ENCODE measurements around the gene TOP3A. TPM values are rescaled to one million over a fixed set of nuclear protein-coding genes. Genes with fewer than 3 reads are reported as not detected.

The TOP3A gene
- total RNA-seq, 1 experiment from 2014 or later, result 48.8 TPM

GRCh38 chr17:18314731-18315561, at the start of gene TOP3A, which contains the start of gene SMCR8 (continued):
- TF ChIP-seq JUND (IDR thresholded peaks at IDR 0.05) (no peak), SP1 (IDR thresholded peaks at IDR 0.05; ENCODE audit: low read depth) (peak; percentile 52)

DNA sequence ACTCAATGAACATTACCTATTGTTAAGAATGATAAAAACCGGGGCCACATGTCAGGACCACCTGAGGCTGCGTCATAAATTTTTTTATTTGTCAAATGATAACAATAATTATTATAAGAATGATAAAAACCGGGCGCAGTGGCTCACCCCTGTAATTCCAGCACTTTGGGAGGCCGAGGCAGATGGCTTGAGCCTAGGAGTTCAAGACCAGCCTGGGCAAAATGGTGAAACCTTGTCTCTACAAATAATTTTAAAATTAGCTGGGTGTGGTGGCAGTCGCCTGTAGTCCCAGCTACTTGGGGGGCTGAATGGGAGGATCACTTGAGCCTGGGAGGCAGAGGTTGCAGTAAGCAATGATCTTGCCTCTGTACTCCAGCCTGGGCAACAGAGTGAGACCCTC, 49.4 kb upstream of the TOP3A start:
- H3K4me2 ChIP-seq (ENCODE audit: low read length), result peak overlapping the region; percentile 81; the same call in 1 of the 2 replicates
- ATAC-seq (no peak), DNase-seq (ENCODE audit: low read depth, low spot score) (no peak)
- CTCF ChIA-PET, result no interaction called here
- BruUV-seq (replicated peaks), result no TSS peak
- H3K4me3 ChIP-seq (replicated peaks in 1 of 2; ENCODE audit: low read depth in 1 of 2, low read length in 2 of 2), result peak overlapping the region in 1 of 2 experiments; percentile 97; a peak in 1 of 4 replicates
- POLR2A ChIA-PET, result no interaction called here
- H4K20me1 ChIP-seq (ENCODE audit: insufficient read depth), result no peaks in the 10 kb centered on the region
- H3K9ac ChIP-seq (ENCODE audit: low read length), result no peak overlapping the region
- H2AFZ ChIP-seq (ENCODE audit: low read depth, low read length, poor library complexity, severe bottlenecking), result no peak overlapping the region
- RAD21 ChIA-PET (ENCODE audit: low non-redundant PET in 1 of 2, low total read pairs in 2 of 2, uncharacterized antibody in 2 of 2, unreplicated experiment in 2 of 2), result no interaction called here
- H3K79me2 ChIP-seq (ENCODE audit: insufficient read depth, low read length), result peaks cover 30% of the 10 kb centered on the region
- peaks cover 8 to 10% of the 10 kb centered on the region in 2 experiments for H3K4me1 ChIP-seq (ENCODE audit: control insufficient read depth in 1 of 2, insufficient read depth in 2 of 2, low read length in 2 of 2)
- H3K27ac ChIP-seq (ENCODE audit: low read depth, low read length), result no peak overlapping the region
- TF ChIP-seq, protein P1, sequence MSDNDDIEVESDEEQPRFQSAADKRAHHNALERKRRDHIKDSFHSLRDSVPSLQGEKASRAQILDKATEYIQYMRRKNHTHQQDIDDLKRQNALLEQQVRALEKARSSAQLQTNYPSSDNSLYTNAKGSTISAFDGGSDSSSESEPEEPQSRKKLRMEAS (IDR thresholded peaks at IDR 0.05), result no peak
- no peak for TF ChIP-seq CBX3 (IDR thresholded peaks at IDR 0.05; ENCODE audit: low read depth)
- TF ChIP-seq SP1 (IDR thresholded peaks at IDR 0.05; ENCODE audit: low read depth), result no peak
- TF ChIP-seq FOSL1 (IDR thresholded peaks at IDR 0.05; ENCODE audit: low read depth), result no peak
- no peak for TF ChIP-seq ZNF274 (IDR thresholded peaks at IDR 0.05; ENCODE audit: low read depth, low read length)
- TF ChIP-seq SRF (IDR thresholded peaks at IDR 0.05; ENCODE audit: low read depth), result no peak
- no peak for TF ChIP-seq TCF7L2 (IDR thresholded peaks at IDR 0.05; ENCODE audit: borderline replicate concordance, extremely low read depth, insufficient read depth, insufficient read length)
- no peak for TF ChIP-seq EGR1 (IDR thresholded peaks at IDR 0.05; ENCODE audit: low read depth)
- no peaks in the 10 kb centered on the region for H3K9me2 ChIP-seq (ENCODE audit: insufficient read depth)
- H3K27me3 ChIP-seq (ENCODE audit: insufficient read depth, low read length), result no peaks in the 10 kb centered on the region
- H3K9me3 ChIP-seq (ENCODE audit: control insufficient read depth in 1 of 2, insufficient read depth in 1 of 2, low read depth in 1 of 2, low read length in 2 of 2), result no peaks in the 10 kb centered on the region
- 0 out of 4 replicates have a peak, but pooled peaks cover 0 to 3% of the 10 kb centered on the region in 2 experiments for H3K36me3 ChIP-seq (ENCODE audit: control insufficient read depth in 1 of 2, insufficient read depth in 2 of 2, low read length in 2 of 2)
- intact Hi-C loops (cut with micrococcal nuclease), result no loop called here
